Measurements from ENCODE around the gene RSU1.
"Not testable (repeated sequence)": the region's sequence is repeated elsewhere in the genome, so short reads cannot be mapped to it uniquely, and the experiment has no call there.

Gene RSU1

GRCh38 chr10:16788125-16788524 is 29.1 kb downstream of the RSU1 start:
- no peak for DNase-seq (ENCODE audit: low read depth in 1 of 2, low spot score in 1 of 2)

DNA sequence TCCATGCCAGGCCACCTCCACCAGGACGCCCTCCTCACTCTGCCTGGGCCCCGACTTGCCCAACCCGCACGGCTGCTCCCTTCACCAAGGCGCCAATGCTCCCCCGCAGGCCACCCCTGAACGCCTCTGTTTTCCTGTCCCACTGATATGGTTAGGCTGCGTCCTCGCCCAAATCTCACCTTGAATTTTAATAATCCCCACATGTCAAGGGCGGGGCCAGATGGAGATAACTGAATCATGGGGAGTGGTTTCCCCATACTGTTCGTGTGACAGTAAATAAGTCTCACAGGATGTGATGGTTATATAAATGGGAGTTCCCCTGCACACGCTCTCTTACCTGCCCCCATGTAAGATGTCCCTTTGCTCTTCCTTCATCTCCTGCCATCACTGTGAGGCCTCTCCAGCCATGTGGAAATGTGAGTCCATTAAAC is 29.8 kb downstream of the RSU1 start:
- DNase-seq (ENCODE audit: low read depth in 1 of 2, low spot score in 1 of 2), result peak; percentile 22 to 35

- no peak for DNase-seq (ENCODE audit: low read depth in 1 of 2, low spot score in 1 of 2)
Observed at GRCh38 chr10:16780338-16780880, 36.8 kb downstream of the RSU1 start.

GRCh38 chr10:16779384-16779915 is 37.8 kb downstream of the RSU1 start:
- peak in 1 of 2 donors; percentile 33 for DNase-seq (ENCODE audit: low read depth in 1 of 2, low spot score in 1 of 2)

- DNase-seq (ENCODE audit: low read depth in 1 of 2, low spot score in 1 of 2), result no peak
Observed at GRCh38 chr10:16777473-16778370, 39.5 kb downstream of the RSU1 start.

- no peak for DNase-seq (ENCODE audit: low read depth in 1 of 2, low spot score in 1 of 2)
Observed at GRCh38 chr10:16776896-16777295, 40.3 kb downstream of the RSU1 start.

DNA sequence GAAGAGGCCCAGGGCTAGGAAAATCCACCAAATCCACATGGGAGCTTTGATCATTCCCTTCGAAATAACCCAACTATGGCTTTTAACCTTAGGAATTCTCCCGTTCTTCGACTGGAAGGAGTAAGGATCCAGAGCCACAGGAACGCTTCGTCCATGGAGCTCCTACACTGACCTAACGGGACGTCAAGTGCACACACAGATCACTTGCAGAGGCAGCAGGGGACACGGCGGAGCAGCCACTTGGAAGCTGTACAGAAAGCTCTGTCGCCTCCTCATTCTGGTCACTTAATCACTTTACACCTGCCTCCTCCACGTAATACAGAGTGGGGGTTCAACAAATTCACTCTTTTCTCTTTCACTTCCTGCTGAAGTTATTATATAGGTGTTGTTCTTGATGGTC is 43.9 kb downstream of the RSU1 start:
- DNase-seq (ENCODE audit: low read depth in 1 of 2, low spot score in 1 of 2), result no peak

DNA sequence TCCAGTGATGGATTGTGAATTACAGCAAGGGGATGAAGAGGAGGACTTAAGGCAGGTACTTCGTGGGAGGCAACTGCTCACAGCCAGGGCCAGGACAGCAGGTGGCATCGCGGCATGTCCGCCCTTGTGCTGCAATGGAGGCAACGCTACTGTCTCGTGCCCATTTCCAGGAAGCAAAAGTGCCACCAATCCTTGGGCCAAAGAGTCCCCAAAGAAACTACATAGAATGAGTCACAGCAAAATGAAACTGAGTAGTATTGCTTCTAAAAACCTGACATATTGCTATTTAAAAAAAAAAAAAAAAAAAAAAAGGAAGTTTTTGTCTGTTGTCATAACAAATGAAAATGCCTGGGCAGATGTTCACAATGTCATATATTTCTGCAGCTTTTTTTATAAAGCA is 46.6 kb downstream of the RSU1 start:
- no peak for DNase-seq (ENCODE audit: low read depth in 1 of 2, low spot score in 1 of 2)

- DNase-seq (ENCODE audit: low read depth in 1 of 2, low spot score in 1 of 2), result no peak
Observed at GRCh38 chr10:16770141-16770540, 47.1 kb downstream of the RSU1 start.

DNA sequence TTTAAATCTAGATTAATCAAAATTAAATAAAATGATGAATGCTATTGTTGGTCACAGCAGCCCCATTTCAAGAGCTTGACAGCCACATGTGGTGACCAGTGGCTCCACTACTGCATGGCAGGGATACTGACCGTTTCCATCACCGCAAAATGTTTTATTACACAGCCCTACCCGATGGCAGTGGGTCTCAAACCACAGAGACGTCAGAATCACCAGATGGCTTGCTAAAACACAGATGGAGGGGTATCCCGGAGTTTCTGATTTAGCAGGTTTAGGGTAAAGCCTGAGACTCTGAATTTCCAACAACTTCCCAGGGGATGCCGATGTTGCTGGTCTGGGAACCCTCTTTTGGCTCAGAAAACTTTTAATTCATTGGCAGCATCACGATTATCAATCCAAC is 47.9 kb downstream of the RSU1 start:
- no peak for DNase-seq (ENCODE audit: low read depth in 1 of 2, low spot score in 1 of 2)

DNA sequence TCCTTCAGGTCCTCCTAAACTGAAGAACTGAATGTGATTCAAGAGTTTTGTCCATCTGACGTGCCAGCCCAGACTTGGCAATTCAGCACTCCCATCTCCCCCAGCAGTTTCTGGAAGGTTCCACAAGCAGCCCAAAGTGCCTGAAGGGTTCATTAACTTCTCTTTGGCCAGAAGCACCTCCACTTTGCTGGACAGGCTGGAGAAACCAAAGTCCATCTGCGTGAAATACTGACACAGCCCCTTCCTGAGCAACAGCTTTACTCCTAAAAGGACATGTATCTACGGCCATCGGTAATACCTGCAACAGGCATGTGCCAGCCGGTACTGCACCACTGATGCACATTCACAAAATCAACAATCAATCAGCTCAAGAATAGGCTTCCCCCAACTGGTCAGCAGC is 48.5 kb downstream of the RSU1 start:
- DNase-seq (ENCODE audit: low read depth in 1 of 2, low spot score in 1 of 2), result no peak

- DNase-seq (ENCODE audit: low read depth in 1 of 2, low spot score in 1 of 2), result no peak
Observed at GRCh38 chr10:16765509-16766375, 51.5 kb downstream of the RSU1 start.

DNA sequence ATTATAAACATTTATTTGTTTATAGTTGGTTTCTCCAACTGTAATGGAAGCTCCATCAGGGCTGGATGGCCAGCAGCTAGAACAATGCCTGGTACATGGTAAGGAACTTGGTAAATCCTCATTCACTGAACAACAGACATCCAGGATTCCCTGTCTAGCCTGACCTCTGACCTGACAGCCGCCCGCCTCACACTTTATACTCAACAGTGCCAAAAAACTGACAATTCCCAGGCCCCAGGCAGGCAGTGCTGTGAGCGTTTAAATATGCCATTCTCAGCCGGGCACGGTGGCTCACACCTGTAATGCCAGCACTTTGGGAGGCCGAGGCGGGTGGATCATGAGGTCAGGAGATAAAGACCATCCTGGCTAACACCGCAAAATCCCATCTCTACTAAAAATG is 55.9 kb downstream of the RSU1 start:
- DNase-seq (ENCODE audit: low read depth in 1 of 2, low spot score in 1 of 2), result no peak

GRCh38 chr10:16756561-16757221 is 60.5 kb downstream of the RSU1 start:
- DNase-seq (ENCODE audit: low read depth in 1 of 2, low spot score in 1 of 2), result no peak

GRCh38 chr10:16754765-16755164 is 62.5 kb downstream of the RSU1 start:
- no peak for DNase-seq (ENCODE audit: low read depth in 1 of 2, low spot score in 1 of 2)

DNA sequence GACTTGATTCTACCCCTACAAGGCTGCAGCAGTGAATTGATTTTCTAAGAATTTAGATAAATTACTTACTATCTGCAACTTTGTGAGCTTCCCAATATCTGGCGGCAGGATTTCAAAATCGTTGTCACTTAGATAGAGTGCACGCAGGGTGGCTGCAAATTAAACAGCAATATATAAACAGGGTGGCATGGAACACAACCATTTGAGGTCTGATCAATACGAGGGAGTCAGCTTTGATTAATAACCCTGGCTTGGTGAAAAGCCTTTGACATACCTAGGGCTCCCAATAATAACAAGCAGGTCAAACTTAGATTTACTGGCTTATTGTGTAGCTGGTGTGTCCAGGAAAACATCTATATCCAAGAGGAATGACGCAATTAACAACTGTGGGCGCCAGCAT is 64.4 kb downstream of the RSU1 start:
- not testable (repeated sequence) for DNase-seq (ENCODE audit: low read depth in 1 of 2, low spot score in 1 of 2)

DNA sequence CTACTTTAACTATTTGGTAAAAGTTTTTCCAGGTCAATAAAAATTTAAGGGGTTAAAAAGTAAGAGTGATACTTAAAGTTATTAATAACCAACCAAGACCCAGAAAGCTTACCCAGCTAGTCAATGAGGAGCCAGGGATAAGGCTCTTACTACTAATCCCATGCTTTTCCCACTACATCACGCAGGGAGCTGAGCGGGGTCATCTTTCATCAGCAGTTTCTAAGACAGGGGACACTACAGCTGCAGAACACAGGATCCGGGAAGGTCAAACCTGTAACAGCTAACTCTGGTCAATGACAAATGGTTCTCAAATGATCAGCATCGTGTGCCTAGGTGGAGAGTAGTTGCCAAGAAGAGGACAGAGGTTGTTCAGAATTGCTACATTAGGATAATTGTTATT is 65.1 kb downstream of the RSU1 start:
- DNase-seq (ENCODE audit: low read depth in 1 of 2, low spot score in 1 of 2), result no peak

GRCh38 chr10:16751244-16751643 is 66.0 kb downstream of the RSU1 start:
- no peak for DNase-seq (ENCODE audit: low read depth in 1 of 2, low spot score in 1 of 2)

DNA sequence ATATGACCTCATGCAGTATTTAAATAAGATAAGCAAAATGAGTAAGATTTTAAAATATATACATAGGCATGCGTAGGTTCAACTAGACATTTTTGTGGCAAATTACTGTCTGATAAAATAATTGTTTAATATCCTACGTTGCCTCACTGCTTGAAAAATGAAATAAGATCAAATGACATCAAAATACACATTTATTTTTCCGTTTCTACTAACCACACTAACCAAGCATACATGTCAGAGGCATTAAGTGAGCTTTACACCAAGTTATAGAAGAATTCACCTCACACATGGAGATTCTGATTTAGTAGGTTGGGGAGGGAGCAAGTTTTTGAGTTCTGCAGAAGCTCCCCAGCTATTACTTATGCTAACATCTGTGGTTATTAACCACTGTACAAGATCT is 66.8 kb downstream of the RSU1 start:
- DNase-seq (ENCODE audit: low read depth in 1 of 2, low spot score in 1 of 2), result no peak

DNA sequence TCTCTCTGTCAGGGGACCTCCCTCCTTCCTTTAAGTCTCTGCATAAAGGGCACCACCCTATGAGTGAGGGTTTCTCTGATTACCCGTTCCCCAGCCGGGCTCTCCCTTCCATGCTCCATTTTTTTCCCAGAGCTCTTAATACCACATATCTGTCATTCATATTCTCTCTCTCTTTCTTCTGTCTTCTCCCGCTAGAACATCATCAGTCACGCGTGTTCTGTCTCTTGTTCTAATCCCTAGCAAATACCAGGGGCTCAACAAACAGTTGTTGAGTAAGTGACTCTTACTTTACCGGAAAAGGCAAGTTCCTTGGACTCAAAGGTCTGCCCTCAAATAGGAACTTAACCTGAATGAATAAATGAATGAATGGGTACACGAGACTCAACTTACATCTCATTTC is 68.5 kb downstream of the RSU1 start:
- DNase-seq (ENCODE audit: low read depth in 1 of 2, low spot score in 1 of 2), result no peak

DNA sequence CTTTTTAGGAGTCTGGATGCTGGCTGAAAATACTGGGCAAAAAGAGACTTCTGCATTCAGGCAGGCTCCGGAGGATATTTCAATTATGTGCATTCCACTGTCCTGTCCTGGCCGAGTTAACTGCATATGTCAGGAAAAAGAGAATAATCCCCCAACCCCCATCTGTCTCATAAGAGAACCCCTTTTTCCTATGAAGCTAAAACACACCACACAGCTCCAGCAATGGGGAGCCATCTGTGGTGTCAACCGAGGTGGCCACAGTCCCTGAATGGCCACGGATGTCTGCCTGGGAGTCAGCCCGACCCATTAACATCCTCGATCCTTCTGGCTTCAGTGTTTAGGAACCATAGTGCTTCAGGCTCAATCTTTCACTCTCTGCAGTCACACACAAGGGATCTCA is 70.4 kb downstream of the RSU1 start:
- DNase-seq (ENCODE audit: low read depth in 1 of 2, low spot score in 1 of 2), result no peak

All from stimulated activated CD4-positive, alpha-beta T cell treated with anti-CD3 and anti-CD28 coated beads, Interleukin-15, amount 100 ng/mL, for 1 hour (primary cell).